HEK293 (cell line): ENCODE results near the gene JAGN1.

Experiments used
- BCL11A ChIP-seq: fragments of 450-650 bp; formaldehyde crosslinking; IDR thresholded peaks from 2 replicates; pipeline ENCODE4 v1.5.1; 2016; ENCODE audit warnings: low read depth, missing biosample characterization, missing genetic modification characterization
- GFI1B ChIP-seq: fragments of 450-650 bp; formaldehyde crosslinking; IDR thresholded peaks from 2 replicates; pipeline ENCODE4 v1.5.1; 2016; ENCODE audit warnings: missing biosample characterization, missing genetic modification characterization
- HOXA7 ChIP-seq: sonication (generic); formaldehyde crosslinking; IDR thresholded peaks from 2 replicates; pipeline ENCODE4 v1.8.1; 2022; ENCODE audit warnings: missing genetic modification reagents, borderline replicate concordance
- ZNF768 ChIP-seq: fragments of 450-650 bp; formaldehyde crosslinking; IDR thresholded peaks from 2 replicates; pipeline ENCODE4 v1.5.1; 2018; ENCODE audit warnings: missing biosample characterization, mild to moderate bottlenecking, missing genetic modification characterization
- ZSCAN18 ChIP-seq: fragments of 450-650 bp; formaldehyde crosslinking; IDR thresholded peaks from 2 replicates; pipeline ENCODE4 v1.5.1; 2016; ENCODE audit warnings: missing biosample characterization, missing genetic modification characterization
- TF ChIP-seq, protein P1 (sequence below): fragments of 450-650 bp; formaldehyde crosslinking; IDR thresholded peaks from 2 replicates; pipeline ENCODE4 v1.5.1; 2016; ENCODE audit warnings: missing biosample characterization, missing genetic modification characterization
- TF ChIP-seq, protein P2 (sequence below): fragments of 450-650 bp; formaldehyde crosslinking; IDR thresholded peaks from 2 replicates; pipeline ENCODE4 v1.5.1; 2016; ENCODE audit warnings: missing biosample characterization, missing genetic modification characterization

- no peak for TF ChIP-seq HOXA7 (CRISPR knock-in tag)
- TF ChIP-seq ZSCAN18, result no peak
- TF ChIP-seq, protein P1, sequence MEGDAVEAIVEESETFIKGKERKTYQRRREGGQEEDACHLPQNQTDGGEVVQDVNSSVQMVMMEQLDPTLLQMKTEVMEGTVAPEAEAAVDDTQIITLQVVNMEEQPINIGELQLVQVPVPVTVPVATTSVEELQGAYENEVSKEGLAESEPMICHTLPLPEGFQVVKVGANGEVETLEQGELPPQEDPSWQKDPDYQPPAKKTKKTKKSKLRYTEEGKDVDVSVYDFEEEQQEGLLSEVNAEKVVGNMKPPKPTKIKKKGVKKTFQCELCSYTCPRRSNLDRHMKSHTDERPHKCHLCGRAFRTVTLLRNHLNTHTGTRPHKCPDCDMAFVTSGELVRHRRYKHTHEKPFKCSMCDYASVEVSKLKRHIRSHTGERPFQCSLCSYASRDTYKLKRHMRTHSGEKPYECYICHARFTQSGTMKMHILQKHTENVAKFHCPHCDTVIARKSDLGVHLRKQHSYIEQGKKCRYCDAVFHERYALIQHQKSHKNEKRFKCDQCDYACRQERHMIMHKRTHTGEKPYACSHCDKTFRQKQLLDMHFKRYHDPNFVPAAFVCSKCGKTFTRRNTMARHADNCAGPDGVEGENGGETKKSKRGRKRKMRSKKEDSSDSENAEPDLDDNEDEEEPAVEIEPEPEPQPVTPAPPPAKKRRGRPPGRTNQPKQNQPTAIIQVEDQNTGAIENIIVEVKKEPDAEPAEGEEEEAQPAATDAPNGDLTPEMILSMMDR (tag by site-specific recombination), result no peak
- no peak for TF ChIP-seq GFI1B
- TF ChIP-seq BCL11A (tag by site-specific recombination), result no peak
- TF ChIP-seq ZNF768 (tag by site-specific recombination), result no peak
- TF ChIP-seq, protein P2, sequence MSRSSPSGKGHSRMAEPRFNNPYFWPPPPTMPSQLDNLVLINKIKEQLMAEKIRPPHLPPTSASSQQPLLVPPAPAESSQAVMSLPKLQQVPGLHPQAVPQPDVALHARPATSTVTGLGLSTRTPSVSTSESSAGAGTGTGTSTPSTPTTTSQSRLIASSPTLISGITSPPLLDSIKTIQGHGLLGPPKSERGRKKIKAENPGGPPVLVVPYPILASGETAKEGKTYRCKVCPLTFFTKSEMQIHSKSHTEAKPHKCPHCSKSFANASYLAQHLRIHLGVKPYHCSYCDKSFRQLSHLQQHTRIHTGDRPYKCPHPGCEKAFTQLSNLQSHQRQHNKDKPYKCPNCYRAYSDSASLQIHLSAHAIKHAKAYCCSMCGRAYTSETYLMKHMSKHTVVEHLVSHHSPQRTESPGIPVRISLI (tag by site-specific recombination), result no peak
These were observed 51.8 kb downstream of the JAGN1 start for GRCh38 chr3:9942164-9942563.
